Measurements from ENCODE around the gene PRDX1. TPM values are rescaled to one million over a fixed set of nuclear protein-coding genes. Genes with fewer than 3 reads are reported as not detected.

Gene PRDX1
- total and polyA plus RNA-seq, 2 of the 4 experiments (the other 2 are of a cell fraction) = 612 to 883 TPM

- no peak overlapping the region for H3K18ac ChIP-seq (ENCODE audit: low read depth, low read length)
- H3K4ac ChIP-seq (ENCODE audit: low read depth, low read length) = no peak overlapping the region
- H2BK15ac ChIP-seq (ENCODE audit: low read depth, low read length) = no peak overlapping the region
- H3K27me3 ChIP-seq (ENCODE audit: control insufficient read depth, insufficient read depth, low read length) = no peaks in the 10 kb centered on the region
- H3K14ac ChIP-seq (replicated peaks; ENCODE audit: low read depth, low read length) = no peak overlapping the region
- H4K5ac ChIP-seq (ENCODE audit: low read depth, low read length) = no peak overlapping the region
- H4K20me1 ChIP-seq (ENCODE audit: insufficient read depth, low read length) = no peaks in the 10 kb centered on the region
- no peaks in the 10 kb centered on the region for H3K9me3 ChIP-seq (ENCODE audit: control insufficient read depth, insufficient read depth, low read length)
- H2BK120ac ChIP-seq (ENCODE audit: low read depth, low read length) = no peak overlapping the region
- H4K91ac ChIP-seq (ENCODE audit: insufficient read depth, low read depth, low read length) = no peak overlapping the region
- no CpG with 5 or more reads among the region's 2 CpGs for WGBS, 2 experiments (ENCODE audit: extremely low coverage in 2 of 2, insufficient read length in 1 of 2)
- CTCF ChIA-PET = interaction anchor here (0.6 kb wide), 1 partner anchor 677 kb away, joined by 3 read pairs; no protein-coding TSS in a partner anchor
- H2BK5ac ChIP-seq (ENCODE audit: low read depth, low read length, poor library complexity, severe bottlenecking) = no peak overlapping the region
- no peak for ATAC-seq (ENCODE audit: low read depth)
- POLR2A ChIA-PET (ENCODE audit: unreplicated experiment) = interaction anchor here (0.5 kb wide), 1 partner anchor 14 kb away, joined by 3 read pairs; no protein-coding TSS in a partner anchor
- no peak overlapping the region for H3K56ac ChIP-seq (ENCODE audit: extremely low read depth, insufficient read depth, low read length)
- no peak for DNase-seq
- no peak overlapping the region for H3K4me2 ChIP-seq (ENCODE audit: low read depth, low read length)
- in situ Hi-C loops (cut with MboI; ENCODE audit: low sequenced_read_pairs) = no loop called here
- H2BK20ac ChIP-seq (ENCODE audit: low read depth, low read length) = no peak overlapping the region
- no peaks in the 10 kb centered on the region for H3K4me1 ChIP-seq (ENCODE audit: control insufficient read depth, insufficient read depth, low read length)
- dilution Hi-C loops (cut with HindIII; ENCODE audit: low sequenced_read_pairs, unreplicated experiment) = no loop called here
- TF ChIP-seq POLR2A (IDR thresholded peaks at IDR 0.05; ENCODE audit: low read depth, low read length) (no peak), MAFK (IDR thresholded peaks at IDR 0.05; ENCODE audit: low read depth, low read length) (no peak), CTCF (conservative IDR thresholded peaks at IDR 0.05; ENCODE audit: low read depth, low read length) (no peak), USF2 (IDR thresholded peaks at IDR 0.05; ENCODE audit: low read depth, low read length) (no peak), FOS (IDR thresholded peaks at IDR 0.05; ENCODE audit: low read depth, low read length) (no peak), RAD21 (IDR thresholded peaks at IDR 0.05; ENCODE audit: low read length) (no peak), RCOR1 (IDR thresholded peaks at IDR 0.05; ENCODE audit: insufficient replicate concordance, low read length) (no peak), CHD1 (IDR thresholded peaks at IDR 0.05; ENCODE audit: low read depth, low read length) (no peak), ELK1 (IDR thresholded peaks at IDR 0.05; ENCODE audit: borderline replicate concordance, low read depth, low read length) (no peak), MXI1 (IDR thresholded peaks at IDR 0.05; ENCODE audit: borderline replicate concordance, low read depth, low read length) (no peak), SMC3 (IDR thresholded peaks at IDR 0.05; ENCODE audit: low read depth, low read length) (no peak), RFX5 (IDR thresholded peaks at IDR 0.05; ENCODE audit: low read depth, low read length) (no peak), NFE2L2 (IDR thresholded peaks at IDR 0.05; ENCODE audit: low read depth, low read length) (no peak), CEBPB (IDR thresholded peaks at IDR 0.05; ENCODE audit: low read depth, low read length) (no peak), BHLHE40 (IDR thresholded peaks at IDR 0.05; ENCODE audit: low read depth, low read length) (no peak), MAZ (IDR thresholded peaks at IDR 0.05; ENCODE audit: borderline replicate concordance, low read depth, low read length) (no peak)
- no peaks in the 10 kb centered on the region for H3K79me1 ChIP-seq (ENCODE audit: low read depth in 1 of 2, low read length in 2 of 2)
- no peak overlapping the region for H3K23ac ChIP-seq (ENCODE audit: low read depth, low read length)
- no peak overlapping the region for H3K27ac ChIP-seq (ENCODE audit: insufficient read depth, low read length)
- no peak overlapping the region for H3K4me3 ChIP-seq (ENCODE audit: insufficient read depth, low read depth, low read length)
- no TSS peak for BruUV-seq (replicated peaks)
- H2AFZ ChIP-seq (replicated peaks; ENCODE audit: low read length, poor library complexity) = no peak overlapping the region
- H2AK9ac ChIP-seq (replicated peaks; ENCODE audit: low read depth, low read length, poor library complexity) = no peak overlapping the region
- no peaks in the 10 kb centered on the region for H3K9me1 ChIP-seq (ENCODE audit: insufficient read depth, low read length)
- no peak overlapping the region for H4K8ac ChIP-seq (ENCODE audit: low read depth in 2 of 2, low read length in 2 of 2)
- no peak overlapping the region for H3K9ac ChIP-seq (ENCODE audit: low read depth, low read length)
- intact Hi-C loops (cut with micrococcal nuclease) = no loop called here
- no peaks in the 10 kb centered on the region for H3K36me3 ChIP-seq (ENCODE audit: control insufficient read depth, insufficient read depth, low read length)
- no peak overlapping the region for H2AK5ac ChIP-seq (ENCODE audit: low read depth, low read length)
Measured at GRCh38 chr1:45473302-45473701, 48.4 kb downstream of the PRDX1 start.

Data from IMR-90 (cell line).